Raji (cell line): ENCODE results near the gene KCNF1.

ENCODE experiments used
- POLR2A ChIP-seq: IDR thresholded peaks from 2 replicates; pipeline ENCODE4 v1.6.1; 2011; ENCODE audit warnings: low read depth, low read length, control low read depth; ENCODE audit not compliant: insufficient read depth

The KCNF1 gene

DNA sequence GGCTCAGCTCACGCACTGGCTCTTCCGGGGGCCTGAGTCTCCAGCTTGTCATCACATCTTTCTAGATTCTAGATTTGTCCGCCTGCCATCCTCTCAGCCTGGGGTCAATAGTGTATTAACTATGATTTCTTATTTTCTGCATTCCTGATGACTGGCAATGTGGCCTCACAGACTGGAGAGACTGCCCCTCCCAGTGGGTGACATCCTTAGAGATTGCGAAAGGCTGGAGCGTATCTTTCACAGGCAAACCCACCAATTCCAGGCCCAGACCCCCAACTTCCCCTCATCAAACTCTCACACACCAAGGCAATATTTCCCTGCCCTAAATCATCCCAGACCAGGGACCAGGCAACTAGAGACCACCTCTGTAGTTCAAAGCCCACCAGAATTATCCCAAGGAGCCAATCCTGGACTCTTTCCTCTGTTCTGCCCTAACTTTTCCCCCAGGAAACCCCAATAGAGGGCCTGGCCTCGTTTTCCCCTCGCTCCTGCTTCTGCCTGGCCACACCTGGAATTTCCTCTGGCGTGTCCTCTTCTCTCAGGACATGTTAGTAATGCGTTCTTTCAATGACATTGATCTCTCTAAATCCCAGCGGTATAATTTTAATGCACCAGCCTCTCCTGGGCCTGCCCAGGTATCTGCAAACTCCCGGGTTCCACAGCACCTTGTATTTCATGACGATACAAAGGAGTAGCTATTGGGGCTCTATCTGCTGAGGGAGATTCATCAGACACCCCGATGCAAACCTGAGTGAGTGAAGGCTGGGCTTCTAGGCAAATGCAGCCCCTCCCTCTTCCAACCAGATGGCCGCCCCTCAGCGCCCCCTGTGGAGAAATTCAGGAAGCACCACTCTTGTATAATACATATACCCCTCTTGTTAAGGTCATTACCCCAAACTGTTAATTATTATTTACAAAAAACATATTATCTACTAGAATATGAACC is 2.4 kb upstream of the KCNF1 start:
- no peak for TF ChIP-seq POLR2A

DNA sequence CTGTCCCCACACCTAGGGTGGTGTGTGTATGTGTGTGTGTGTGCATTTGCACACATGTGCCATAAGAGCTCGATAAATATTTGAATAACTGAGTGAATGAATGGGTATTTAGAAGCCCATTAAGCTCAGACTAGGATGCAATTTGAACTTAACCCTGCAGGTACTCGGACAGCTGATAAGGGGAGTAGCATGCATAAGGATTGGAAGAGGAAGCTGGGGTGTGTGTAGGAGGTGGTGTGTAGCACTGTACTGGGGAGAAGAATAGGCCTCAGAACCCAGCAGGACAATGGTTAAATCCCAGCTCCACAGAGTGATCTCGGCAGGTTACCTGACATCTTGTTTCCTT is 1.8 kb upstream of the KCNF1 start:
- no peak for TF ChIP-seq POLR2A

DNA sequence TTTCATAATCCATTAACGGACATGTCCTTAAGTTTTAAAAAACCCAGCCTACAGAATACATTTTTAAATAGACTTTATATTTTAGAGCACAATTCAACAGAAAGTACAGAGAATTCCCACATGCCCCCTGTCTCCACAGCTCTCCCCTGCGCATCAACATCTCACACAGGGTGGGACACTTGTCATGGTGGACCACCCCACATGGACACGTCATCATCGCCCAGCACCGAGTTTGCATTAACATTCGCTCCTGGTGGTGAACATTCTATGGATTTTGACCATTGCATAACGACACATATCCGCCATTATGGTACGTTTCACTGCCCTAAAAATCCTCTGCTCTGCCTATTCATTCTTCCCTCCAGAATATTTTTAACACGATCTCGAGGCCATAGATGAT is 1.1 kb upstream of the KCNF1 start:
- TF ChIP-seq POLR2A: no peak

DNA sequence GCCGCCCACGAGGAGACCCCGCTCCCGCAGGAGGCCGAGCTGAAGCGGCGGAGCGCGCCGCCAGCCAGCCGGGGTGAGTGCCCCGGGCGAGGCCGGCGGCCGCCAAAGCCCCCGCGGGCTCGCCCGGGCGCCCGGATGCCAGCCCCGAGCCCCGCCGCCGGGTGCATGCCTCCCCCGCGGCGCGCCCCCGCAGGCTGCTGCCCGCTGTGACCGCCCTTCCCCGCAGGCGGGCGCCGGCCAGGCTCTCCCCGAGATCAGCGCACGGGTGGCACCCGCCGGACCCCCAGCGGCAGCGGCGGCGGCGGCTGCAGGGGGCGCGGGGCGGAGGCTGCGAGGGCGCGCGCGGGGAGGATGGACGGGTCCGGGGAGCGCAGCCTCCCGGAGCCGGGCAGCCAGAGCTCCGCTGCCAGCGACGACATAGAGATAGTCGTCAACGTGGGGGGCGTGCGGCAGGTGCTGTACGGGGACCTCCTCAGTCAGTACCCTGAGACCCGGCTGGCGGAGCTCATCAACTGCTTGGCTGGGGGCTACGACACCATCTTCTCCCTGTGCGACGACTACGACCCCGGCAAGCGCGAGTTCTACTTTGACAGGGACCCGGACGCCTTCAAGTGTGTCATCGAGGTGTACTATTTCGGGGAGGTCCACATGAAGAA is 470 bp downstream of the KCNF1 start:
- no peak for TF ChIP-seq POLR2A

DNA sequence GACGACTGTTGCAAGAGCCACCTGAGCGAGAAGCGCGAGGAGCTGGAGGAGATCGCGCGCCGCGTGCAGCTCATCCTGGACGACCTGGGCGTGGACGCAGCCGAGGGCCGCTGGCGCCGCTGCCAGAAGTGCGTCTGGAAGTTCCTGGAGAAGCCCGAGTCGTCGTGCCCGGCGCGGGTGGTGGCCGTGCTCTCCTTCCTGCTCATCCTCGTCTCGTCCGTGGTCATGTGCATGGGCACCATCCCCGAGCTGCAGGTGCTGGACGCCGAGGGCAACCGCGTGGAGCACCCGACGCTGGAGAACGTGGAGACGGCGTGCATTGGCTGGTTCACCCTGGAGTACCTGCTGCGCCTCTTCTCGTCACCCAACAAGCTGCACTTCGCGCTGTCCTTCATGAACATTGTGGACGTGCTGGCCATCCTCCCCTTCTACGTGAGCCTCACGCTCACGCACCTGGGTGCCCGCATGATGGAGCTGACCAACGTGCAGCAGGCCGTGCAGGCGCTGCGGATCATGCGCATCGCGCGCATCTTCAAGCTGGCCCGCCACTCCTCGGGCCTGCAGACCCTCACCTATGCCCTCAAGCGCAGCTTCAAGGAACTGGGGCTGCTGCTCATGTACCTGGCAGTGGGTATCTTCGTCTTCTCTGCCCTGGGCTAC is 1.2 kb downstream of the KCNF1 start:
- TF ChIP-seq POLR2A: no peak

DNA sequence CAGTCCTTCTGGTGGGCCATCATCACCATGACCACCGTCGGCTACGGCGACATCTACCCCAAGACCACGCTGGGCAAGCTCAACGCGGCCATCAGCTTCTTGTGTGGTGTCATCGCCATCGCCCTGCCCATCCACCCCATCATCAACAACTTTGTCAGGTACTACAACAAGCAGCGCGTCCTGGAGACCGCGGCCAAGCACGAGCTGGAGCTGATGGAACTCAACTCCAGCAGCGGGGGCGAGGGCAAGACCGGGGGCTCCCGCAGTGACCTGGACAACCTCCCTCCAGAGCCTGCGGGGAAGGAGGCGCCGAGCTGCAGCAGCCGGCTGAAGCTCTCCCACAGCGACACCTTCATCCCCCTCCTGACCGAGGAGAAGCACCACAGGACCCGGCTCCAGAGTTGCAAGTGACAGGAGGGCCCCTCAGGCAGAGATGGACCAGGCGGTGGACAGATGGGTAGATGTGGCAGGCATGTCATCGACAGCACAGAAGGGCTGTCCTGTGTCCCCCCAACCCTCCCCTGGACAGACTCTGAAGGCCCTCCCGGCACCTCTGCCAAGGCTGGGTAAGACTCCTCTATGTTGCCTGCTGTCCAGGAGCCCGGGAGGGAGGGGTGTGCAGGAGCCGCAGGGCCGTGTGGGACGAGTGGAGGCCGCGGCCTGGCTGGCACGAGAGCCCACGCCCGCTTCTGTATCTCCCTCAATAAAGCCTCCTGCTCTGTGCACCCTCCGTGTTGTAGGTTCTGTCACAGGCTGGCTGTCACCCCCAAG is 2.0 kb downstream of the KCNF1 start:
- no peak for TF ChIP-seq POLR2A

DNA sequence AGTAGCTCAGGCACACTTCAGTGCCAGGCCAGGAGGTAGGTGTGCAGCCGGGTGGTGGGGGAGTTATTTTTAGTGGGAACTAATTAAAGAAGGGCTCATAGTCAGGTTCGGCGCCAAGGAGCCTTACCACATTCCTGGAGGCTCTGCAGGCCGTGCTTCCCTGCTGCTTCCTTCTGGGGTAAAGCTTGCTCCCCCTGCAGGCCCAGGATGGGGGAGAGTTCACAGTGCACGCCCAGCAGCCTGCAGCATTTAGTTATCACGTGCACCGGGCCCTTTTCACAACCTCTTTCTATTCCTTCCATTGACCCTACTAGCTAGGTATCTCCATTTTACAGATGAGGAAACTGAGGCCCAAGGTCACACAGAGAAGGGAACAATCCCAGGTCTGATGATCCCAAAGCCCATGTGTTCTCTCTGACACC is 2.5 kb downstream of the KCNF1 start:
- no peak for TF ChIP-seq POLR2A

DNA sequence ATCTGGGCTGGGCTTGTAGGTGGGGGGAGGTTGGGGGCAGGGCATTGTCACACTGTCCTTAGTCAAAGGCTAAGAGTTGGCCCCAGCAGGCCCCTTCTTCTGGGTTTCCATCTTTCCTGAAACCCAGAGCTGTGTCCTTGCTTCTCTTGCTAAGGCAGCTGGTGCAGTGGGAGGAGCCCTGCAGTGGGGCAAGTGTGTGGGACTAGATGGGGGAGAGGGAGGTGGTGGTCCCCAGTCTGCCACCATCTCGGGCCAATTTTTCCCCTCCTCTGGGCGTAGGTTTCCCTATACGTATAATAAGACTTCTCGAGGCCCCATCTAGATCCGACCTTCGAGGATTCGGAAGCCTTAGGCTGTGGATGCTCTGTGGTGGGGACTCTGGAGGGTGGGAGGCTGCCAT is 3.5 kb downstream of the KCNF1 start:
- no peak for TF ChIP-seq POLR2A

DNA sequence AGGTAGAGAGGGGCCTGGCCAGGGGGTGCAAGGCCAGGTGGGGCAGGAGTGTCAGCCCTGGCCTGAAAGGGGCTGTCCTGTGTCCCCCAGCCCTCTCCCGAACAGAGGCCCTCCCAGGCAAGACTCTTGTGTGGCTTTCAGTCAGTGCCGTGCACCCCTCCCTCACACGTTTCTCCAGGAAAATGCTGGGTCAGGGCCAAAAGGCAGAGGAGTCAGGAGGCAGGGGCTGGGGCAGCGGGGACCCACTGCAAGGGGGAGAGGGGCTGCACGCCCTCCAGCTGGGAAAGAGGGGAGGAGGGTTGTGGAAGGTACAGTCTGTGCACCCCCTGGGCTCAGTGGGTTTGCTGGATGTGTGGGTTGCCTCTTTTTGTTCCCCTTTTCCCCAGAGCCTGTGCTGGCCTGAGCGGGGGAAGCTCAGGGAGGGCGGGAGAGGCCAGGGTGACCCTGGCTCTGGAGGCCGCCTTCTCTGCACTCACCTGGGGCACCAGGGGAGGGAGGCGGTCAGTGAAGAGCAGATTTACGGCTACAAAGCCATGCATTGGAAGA is 4.1 kb downstream of the KCNF1 start:
- no peak for TF ChIP-seq POLR2A

DNA sequence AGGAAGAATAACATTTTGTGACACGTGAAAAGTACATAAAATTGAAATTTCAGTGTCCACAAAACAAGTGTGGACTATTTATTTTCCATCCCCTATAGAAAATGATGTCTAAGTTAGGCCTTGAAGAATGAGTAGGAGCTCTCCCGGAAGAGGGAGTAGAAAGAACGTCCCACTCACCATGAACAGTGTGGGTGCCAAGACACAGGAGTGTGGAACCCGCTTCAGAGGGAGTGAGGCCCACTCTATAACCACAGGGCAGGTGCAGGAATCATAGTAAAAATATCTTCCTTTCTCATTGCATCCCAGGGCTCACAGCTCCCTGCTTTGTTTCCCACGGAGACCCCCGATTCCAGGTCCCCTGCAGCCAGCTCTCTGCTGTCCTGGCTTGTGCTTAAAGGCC is 5.2 kb downstream of the KCNF1 start:
- TF ChIP-seq POLR2A: no peak

DNA sequence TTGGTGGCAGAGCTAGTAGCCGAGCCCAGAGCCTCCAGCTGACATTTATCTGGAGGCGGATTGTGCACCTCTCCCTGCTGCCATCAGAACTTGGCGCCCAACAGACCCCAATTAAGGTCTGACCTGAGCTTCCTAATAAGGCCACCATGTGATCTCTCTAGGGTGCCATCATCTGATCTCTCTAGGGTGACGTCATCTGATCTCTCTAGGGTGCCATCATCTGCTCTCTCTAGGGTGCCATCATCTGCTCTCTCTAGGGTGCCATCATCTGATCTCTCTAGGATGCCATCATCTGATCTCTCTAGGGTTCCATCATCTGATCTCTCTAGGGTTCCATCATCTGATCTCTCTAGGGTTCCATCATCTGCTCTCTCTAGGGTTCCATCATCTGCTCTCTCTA is 6.2 kb downstream of the KCNF1 start:
- TF ChIP-seq POLR2A: no peak

DNA sequence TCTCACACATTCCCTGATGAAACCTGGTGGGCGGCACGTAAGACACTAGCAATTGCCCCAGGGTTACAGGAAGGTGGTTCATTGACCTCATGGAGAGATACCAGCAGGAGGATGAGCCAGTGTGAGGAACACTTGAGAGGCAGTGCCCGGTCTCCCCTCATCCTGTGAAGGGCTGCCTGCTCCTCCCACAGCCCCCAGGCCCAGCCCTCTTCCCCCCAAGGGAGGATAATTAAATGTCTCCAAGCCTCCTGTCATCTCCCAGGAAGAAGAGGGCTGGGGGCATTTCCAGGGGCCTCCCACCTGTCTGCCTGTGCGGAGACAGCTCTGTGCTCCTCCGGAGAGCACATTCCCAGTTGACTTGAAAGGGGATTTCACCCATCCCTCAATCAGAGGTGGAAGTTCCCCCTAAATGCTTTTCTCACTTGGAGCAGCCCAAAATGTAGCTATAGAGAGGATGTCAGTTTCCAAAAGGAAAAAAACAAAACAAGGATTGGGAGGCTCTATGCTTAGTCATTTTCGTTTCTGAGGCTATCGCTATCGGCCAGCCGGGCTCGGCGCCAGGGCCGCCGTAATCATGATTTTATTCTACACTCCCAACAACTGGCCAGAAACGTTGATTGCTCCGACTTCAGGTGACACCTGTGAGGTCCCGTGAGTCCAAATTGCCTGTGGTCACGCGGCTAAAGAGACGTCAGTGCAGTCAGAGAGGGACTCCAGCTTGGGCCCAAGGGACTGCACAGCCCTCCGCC is 7.1 kb downstream of the KCNF1 start:
- TF ChIP-seq POLR2A: no peak

DNA sequence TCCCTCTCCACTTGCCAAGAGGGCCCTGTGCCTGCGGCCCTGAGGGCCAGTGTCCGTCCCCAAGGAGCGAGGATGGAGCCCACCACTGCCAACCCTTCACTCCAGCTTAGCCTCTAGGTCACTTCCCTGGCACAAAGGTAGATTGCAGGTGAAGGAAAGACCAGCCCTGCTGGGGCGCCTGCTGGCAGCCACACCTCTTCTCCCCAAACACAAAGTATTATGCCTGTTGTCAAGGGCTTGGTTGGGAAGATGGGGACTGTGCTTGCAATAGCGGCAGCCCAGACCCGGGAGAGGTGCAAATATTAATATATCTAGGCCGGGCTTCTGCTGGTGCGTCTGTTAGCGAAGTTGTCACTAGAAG is 7.7 kb downstream of the KCNF1 start:
- TF ChIP-seq POLR2A: no peak
